Activated CD4-positive, CD25-positive, alpha-beta regulatory T cell treated with anti-CD3 and anti-CD28 coated beads, Interleukin-2, amount 50 U/mL, for 24 hours (primary cell): ENCODE measurements around the gene NECTIN1.

Experiments
- ATAC-seq, 2 donors: fragments of 150-1000 bp; cut with Tn5 transposase; one replicate each; pipeline ENCODE4 v1.10.0; 2021; ENCODE audit warnings: mild to moderate bottlenecking in 1 of 2, moderate library complexity in 1 of 2

Gene NECTIN1

DNA sequence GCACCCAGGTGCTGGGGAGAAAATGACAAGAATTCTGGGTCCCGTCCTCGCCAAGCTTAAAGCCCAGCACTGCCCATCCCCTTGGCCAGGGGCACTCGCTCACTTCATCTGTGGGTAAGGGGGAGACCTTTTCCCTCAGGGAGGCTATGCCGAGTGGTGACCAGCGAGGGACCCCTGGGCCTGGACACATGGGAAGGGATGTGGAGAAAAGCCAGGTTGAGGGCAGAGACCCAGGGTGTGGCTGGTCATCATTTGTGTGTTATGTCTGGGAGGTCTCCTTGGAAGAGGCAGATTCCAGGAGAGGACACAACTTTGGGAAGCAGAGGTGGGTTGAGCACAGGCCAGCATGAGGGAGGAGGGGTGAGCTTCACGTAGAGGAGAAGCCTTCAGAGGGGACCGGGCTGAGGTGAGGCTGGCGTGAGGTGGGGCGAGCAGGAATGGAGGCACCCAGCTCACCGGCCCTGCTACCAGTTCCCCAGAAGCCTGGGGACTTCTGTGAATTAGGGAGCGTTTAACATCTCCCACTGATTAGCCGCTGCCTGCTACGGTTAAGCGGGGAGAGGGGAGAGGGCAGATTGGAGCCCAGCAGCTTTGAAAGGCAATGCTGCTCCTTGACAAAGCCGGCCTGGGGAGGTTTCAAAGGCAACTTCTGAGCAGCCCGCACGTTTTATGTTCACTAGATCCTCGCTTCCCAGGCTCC is 25.8 kb upstream of the NECTIN1 start:
- ATAC-seq = no peak

GRCh38 chr11:119754199-119754598 is 25.2 kb upstream of the NECTIN1 start:
- ATAC-seq = peak in 1 of 2 donors; percentile 39

- no peak for ATAC-seq
Measured at GRCh38 chr11:119752946-119753345, 23.9 kb upstream of the NECTIN1 start.

GRCh38 chr11:119752345-119752871 is 23.4 kb upstream of the NECTIN1 start:
- no peak for ATAC-seq

DNA sequence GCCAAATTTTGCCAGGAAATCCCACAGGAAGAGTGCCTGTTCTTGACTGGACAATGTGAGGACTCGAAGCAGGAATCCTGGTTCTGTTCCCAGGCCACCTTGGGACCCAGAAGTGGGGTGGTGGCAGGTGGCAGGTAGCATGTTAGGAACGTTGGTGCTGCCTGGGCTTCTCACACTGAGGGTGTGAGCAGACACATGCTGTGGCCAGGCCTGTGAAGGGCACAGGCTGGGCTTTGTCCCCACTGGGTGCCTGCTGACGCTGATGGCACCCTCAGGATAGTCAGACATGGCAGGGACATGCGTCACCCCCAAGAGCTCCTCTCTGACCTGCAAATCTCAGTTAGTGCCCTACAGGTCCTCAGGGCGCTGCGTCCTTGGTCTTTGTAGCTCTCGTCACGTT is 21.1 kb upstream of the NECTIN1 start:
- ATAC-seq = no peak

- no peak for ATAC-seq
Measured at GRCh38 chr11:119749006-119749565, 20.1 kb upstream of the NECTIN1 start.

DNA sequence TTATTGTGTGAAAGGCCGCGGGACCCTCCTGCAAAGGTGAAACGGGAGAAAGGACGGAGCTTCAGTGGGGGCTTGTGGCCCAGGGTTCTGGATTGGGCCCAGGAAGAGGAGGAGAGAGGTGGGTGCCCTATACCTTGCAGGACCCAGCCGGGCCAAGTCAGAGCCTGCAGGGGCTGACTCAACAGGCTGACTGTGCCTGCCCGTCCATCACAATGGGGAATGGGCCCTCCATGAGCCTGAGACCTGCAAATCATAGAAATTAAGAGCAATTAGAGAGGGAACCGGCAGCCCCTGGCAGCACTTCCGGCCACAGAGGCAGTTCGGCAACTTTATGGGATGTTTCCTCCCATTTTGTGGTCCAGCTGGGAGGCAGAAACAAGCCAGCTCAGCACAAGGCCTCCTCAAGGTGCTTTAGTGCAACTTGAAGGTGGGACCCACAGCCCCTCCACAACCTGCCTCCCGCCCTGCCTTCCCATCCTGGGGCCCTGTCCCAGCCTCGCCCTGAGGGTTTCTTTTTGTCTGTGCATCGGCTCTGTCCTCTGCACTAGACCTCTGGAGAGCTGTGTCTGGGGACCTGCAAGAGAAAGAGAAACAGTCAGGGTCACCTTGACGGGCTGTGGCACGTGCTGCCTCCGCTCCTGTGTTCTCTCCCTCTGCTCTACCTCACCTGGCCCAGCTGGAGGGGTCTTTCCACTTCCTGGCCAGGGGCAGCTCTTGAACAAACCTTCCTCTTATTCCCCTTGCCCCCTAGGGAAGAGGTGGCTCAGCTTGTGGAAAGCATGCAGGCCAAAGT is 19.1 kb upstream of the NECTIN1 start:
- no peak for ATAC-seq

DNA sequence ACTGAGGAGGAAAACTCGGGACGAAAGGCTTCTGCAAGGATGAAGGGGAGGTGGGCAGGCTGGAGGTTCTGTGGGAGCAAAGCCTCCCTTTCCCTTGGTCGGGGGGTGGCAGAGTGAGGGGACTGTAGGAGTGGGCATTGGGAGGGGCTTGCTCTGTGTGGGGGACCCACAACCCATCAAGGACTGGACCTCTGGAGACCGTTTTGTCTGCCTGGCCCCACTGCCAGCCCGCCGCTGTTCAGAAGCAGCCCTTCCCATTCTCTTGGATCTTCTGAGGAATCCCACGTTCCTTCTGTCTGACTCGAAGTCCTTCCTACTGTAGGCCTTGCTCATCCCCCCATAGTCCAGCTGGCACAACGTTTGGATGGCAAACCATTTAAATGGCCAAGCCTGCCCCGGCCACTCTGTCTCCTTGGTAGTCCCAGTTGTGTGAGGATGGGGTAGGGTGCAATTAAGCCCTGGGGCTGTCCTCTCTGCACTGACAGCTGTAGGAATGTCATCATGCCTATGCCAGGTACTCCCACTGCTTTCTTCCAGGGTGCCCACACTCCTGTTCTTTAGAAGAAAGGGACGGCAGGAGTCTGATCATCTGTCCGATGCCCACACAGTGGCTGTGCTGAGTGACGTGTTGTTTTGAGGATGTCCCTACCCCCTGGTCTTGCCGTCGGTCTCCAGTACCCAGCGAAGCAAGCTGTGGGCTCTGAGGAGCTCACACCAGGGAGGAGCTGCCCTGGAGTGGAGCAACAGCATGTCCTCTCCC is 17.0 kb upstream of the NECTIN1 start:
- ATAC-seq = no peak

DNA sequence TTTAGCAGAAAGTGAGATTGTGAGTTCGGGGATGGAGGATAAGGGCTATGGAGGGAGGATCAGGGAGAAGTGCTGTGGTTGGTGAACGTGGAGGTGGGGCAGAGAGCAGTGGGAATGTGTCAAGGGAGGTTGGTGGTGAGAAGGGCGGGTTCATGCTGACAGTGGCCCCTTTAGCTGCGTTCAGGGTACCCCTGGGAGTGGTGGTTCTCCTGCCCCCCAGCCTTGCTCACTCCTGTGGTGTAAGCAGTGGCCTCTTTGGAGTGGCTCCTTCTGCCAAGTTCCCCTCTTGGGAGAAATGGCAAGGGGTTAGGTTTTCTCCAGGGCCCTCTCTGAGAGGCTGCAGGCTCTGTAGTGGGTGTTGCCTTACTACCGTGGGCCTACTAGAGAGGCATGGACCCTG is 16.1 kb upstream of the NECTIN1 start:
- no peak for ATAC-seq

DNA sequence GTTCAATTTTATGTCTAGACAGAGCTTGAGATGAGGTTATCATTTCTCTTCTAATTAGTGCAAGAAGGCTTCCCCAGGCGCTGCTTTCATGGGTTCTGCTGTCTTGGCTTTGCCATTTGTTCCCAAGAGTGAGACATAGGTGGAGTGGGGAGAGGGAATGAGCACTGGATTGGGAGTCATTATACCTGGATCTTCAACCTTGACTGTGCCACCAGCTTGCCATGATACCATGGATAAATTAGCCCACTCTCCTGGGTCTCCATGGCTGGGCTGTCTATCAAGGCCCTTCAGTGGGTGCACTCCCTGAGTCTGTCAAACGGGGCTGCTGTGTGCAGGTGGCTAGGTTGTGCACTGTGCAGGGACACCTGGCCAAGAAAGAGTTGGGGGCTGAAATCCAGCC is 15.6 kb upstream of the NECTIN1 start:
- no peak for ATAC-seq

DNA sequence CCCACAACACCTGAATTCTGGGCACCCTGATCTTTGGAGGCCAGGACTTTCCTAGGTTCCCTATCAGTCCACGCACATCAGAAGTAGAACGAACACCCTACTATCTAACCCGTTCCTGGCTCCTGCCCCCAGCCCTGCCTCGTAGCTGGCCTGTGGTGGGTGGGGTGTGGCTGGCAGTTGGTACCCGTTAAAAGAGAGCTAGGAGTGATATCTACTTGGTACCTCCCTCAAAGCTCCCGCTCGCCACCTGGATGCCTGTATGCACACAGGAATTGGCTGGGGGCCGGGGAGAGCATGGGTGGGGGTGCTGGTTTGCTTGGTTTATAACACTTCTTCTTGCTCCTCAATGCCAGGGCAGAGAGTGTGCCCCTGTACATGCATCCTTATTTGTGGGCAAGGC is 14.0 kb upstream of the NECTIN1 start:
- no peak for ATAC-seq

DNA sequence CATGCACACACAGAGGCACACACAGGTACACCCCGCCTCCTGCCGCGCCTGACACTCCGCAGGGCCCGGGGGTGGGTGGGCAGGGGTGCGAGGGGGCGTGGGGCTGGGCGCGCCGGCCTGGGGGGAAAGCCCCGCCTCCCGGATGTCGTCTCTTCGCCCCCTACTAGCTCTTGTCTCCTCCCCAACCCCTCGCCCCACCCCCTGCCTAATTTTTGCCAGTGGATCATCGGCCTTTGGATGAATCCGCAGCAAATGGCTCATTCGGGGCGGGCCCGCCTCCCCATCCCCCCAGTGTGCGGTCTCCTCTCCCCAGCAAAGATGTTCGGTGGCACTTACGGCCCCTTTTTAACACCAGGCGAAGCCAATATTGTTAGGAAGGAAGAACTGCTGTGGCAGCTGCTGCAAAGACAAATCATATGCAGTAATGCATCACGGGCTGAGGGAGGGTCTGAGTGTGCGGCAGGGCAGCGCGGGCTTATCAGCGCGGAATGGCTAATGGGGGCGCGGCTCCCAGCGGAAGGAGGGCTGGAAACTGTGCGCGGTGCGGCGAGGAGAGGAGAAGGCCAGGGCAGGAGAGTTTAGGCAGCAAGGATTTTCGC is 13.4 kb upstream of the NECTIN1 start:
- peak in 1 of 2 donors; percentile 21 for ATAC-seq

DNA sequence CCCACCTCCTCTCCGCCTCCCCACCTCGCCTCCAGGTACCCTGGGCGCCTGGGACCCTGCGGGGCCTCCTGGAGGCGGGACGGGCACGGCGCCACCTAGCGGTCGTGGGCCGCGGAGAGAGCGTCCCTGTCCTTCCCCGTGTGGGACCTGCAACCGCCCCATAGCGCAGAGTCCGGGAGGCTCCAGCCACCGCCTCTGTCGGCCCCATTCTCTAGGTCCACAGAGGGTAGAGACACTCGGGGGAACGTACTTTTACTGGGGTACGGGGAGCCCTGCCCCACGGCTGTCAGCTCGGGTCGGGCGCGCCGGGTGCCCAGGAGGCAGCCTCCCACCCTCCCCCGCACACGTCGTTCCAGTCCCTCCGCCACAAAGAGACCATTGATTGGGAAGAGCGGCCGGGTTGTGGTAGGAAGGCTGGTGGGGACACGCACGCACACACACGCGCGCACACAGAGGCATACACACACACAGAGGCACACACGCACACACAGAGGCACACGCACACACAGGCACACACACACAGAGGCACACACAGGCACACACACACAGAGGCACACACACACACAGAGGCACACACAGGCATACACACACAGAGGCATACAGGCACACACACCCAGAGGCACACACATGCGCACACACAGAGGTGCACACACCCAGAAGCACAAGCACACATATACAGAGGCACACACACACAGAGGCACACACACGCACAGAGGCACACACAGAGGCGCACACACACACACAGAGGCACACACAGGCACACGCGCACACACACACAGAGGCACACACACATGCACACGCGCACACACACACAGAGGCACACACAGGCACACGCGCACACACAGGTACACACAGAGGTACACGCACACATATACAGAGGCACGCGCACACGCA is 12.6 kb upstream of the NECTIN1 start:
- ATAC-seq = peak; percentile 57 to 65

DNA sequence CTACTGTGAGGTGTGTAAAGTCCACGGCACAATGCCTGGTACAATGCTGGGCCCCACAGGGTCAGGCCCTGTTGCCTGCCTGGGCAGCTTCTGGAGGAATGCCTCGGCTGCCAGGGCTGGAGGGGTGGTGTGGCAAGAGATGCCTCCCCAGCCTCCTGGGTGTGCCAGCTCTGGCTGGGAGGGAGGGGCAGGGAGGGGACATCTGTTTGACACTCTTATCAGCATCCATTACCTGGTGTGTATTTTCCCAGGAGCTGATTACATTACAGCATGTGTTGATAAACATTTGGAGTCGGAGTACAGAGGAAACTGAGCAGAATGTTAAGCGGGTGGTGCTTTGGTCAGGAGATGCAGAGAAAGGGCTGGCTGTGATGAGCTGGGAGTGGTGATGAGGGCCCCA is 11.0 kb upstream of the NECTIN1 start:
- no peak for ATAC-seq

GRCh38 chr11:119739021-119739703 is 10.2 kb upstream of the NECTIN1 start:
- ATAC-seq = no peak

- no peak for ATAC-seq
Measured at GRCh38 chr11:119738059-119738439, 9.0 kb upstream of the NECTIN1 start.

DNA sequence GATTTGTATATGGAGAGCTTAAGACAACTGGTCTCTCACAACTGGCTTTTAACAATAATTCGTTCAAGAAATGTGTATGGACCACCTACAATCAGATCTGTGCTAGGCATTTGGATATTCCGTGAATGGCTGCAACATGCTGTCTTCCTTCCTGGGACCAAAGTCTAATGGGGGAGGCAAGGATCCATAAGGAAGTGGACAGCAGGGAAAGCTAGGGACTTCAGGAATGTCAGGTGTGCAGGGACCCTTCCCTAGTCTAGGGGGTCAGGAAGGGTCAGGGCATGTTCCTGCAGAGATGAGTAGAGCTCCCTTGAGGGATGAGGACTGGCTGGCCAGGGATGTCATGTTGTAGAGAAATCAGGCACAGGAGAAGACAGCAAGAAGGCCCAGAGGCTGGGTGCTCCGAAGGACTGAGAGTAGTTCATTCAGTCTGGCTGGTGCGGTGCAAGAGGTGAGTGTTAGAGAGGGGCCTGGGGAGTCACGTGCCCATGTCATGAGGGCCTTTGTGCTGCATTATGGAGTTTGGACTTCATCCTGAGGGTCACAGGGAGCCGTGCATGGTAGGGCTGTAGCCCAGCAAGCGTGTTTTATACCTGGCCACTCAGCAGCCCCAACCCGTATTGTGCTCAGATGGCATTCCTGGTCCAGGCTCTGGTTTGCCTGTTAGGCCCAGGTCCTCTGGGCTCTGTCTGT is 8.5 kb upstream of the NECTIN1 start:
- no peak for ATAC-seq

- no peak for ATAC-seq
Measured at GRCh38 chr11:119734788-119735187, 5.8 kb upstream of the NECTIN1 start.

- no peak for ATAC-seq
Measured at GRCh38 chr11:119730789-119731386, 1.9 kb upstream of the NECTIN1 start.
